ENCODE results near the gene SALL3. TPM values are rescaled to one million over a fixed set of nuclear protein-coding genes. Genes with fewer than 3 reads are reported as not detected.
A peak's percentile ranks its signal among the peaks of the same experiment; 100 is the strongest.

Gene SALL3
- total RNA-seq, 1 donor from 2014 or later = not detected

DNA sequence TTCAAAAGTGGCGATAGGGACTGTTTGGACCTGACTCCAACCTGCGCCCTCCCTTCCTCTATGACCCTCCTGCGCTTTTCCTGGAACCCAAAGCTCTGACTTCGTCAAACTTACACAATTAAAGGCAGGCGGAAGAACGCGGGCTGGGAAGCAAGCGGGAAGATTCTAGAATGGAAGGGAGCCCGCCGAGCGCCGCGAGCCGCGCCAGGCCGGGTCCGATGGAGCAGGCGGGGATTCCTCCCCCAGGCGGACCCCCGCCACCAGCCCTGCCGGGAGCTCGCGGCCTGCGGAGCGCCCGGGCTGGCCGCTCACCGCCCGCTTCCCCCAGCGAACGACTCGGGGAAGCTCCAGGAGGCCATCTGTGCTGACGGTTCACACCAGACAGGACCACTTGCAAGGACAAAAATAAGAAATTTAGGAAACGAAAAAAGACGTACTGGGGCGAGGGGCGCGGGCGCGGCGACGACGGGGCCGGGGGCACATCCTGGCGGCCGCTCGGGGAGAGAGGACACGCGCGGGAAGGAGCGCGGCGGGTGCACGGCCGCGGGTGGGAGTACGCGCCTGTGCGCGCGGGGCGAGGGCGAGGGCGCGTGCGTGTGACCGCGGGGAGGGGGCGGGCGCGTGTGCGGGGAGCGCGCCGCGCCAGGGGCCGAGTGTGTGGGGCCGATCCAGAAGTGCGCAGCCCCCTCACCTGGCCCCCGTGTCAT lies 1.1 kb upstream of the SALL3 start:
- intact Hi-C loops (cut with micrococcal nuclease) = no loop called here

DNA sequence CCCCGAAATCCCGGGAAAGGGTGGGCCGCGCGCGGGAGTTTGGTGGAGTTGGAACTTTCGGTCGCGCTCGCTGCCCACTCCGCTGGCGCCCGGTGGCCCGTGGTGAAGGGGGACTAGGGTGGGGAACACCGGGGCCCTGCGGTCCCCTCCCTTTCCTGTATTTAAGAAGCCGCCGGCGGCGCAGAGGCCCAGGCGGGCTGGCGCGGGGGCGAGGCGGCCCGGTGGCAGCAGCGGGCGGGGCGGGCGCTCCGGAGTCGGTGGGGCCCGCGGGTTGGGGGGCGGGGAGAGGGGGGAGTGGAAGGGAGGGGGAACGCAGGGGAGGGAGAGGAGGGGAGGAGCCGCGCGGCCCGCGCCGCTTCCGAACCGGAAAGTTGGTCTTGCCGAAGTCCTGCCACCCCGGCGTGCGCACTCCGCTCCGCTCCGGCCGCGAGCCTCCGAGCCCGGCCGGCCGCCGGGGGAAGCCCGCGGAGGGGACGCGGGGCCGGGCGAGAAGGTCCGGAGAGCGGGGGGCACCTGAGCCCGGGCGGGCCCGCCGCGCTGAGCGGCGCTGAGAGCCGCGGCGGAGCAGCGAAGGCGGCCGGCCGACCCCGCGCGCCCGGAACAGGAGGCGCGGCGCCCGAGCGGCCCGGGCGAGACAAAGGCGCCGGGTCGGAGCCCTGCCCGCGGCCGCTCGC lies 425 bp upstream of the SALL3 start:
- no peak for DNase-seq (ENCODE audit: low spot score)
- peaks cover 65% of the 10 kb centered on the region for H3K27me3 Mint-ChIP-seq (ENCODE audit: insufficient read depth)
- no peak overlapping the region for H3K27ac Mint-ChIP-seq
- peaks cover 6% of the 10 kb centered on the region for H3K9me3 Mint-ChIP-seq
- H3K4me3 Mint-ChIP-seq = no peak overlapping the region
- intact Hi-C loops (cut with micrococcal nuclease) = no loop called here
- peaks cover 7% of the 10 kb centered on the region for H3K36me3 Mint-ChIP-seq (ENCODE audit: low read depth)
- peaks cover 6% of the 10 kb centered on the region for H3K4me1 Mint-ChIP-seq (ENCODE audit: low read depth)

More for the DNA sequence above, 1.1 kb upstream of the SALL3 start:
- peaks cover 6% of the 10 kb centered on the region for H3K9me3 Mint-ChIP-seq
- no peak overlapping the region for H3K4me3 Mint-ChIP-seq
- peaks cover 7% of the 10 kb centered on the region for H3K36me3 Mint-ChIP-seq (ENCODE audit: low read depth)
- H3K27ac Mint-ChIP-seq = peak overlapping the region; percentile 55
- peaks cover 6% of the 10 kb centered on the region for H3K4me1 Mint-ChIP-seq (ENCODE audit: low read depth)
- no peak for DNase-seq (ENCODE audit: low spot score)
- H3K27me3 Mint-ChIP-seq (ENCODE audit: insufficient read depth) = peaks cover 58% of the 10 kb centered on the region

DNA sequence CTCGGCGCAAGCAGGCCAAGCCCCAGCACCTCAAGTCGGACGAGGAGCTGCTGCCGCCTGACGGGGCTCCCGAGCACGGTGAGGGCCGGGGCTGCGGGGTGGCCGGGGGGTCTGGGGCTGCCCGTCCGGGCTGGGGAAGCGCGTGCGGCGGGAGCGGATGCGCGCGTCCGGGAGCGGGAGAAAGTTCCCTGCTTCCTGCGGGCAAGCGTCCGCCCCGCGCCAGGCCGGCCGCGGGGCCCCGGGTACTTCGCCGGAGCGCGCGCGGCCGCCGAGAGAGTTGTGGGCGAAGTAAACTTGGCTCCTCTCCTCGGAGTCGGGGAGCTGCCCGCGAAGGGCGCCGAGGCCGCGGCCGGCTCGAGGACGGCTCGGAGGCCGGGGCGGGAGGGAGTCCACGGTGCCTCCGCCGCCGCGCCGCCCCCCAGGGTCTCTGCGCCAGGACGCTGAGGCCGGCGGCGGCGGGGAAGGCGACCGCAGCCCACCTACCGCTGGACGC lies 707 bp downstream of the SALL3 start:
- peaks cover 6% of the 10 kb centered on the region for H3K9me3 Mint-ChIP-seq
- H3K4me3 Mint-ChIP-seq = no peak overlapping the region
- peaks cover 6% of the 10 kb centered on the region for H3K4me1 Mint-ChIP-seq (ENCODE audit: low read depth)
- peaks cover 67% of the 10 kb centered on the region for H3K27me3 Mint-ChIP-seq (ENCODE audit: insufficient read depth)
- H3K36me3 Mint-ChIP-seq (ENCODE audit: low read depth) = peaks cover 9% of the 10 kb centered on the region
- DNase-seq (ENCODE audit: low spot score) = no peak
- no peak overlapping the region for H3K27ac Mint-ChIP-seq
- intact Hi-C loops (cut with micrococcal nuclease) = no loop called here

DNA sequence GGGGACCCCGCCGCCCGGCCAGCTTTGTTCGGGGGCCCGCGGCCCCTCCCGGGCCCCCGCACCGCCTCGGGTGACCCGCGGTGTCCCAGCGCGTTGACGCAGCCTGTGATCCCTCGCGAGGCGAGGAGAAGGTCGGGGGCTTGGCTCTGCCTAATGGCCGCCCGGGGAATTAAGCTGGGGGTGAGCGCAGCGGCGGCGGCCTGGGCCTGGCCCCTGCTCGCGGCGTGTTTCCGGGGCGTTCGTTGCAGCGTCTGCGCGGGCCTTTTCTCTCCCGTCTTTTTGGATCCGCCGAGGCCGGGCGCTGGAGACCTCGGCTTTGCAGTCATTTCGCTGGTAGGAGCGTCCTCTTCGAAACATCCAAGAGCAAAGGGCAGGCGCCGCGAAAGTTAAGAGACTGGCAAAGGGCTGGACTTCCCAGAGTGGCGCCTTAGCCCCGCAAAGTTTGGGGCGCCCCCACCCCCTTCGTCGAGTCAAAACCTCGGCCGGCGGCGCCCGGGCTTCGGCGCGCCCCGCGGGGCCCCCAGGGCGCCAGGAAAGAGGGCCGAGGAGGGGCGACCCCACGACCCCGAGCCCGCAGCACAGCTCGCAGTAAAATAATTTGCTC lies 1.3 kb downstream of the SALL3 start:
- Mint-ChIP-seq H3K4me3 (no peak overlapping the region), H3K4me1 (ENCODE audit: low read depth) (peaks cover 6% of the 10 kb centered on the region), H3K36me3 (ENCODE audit: low read depth) (peaks cover 9% of the 10 kb centered on the region), H3K27ac (no peak overlapping the region), H3K9me3 (peaks cover 6% of the 10 kb centered on the region), H3K27me3 (ENCODE audit: insufficient read depth) (peaks cover 67% of the 10 kb centered on the region)
- intact Hi-C loops (cut with micrococcal nuclease) = no loop called here
- no peak for DNase-seq (ENCODE audit: low spot score)

DNA sequence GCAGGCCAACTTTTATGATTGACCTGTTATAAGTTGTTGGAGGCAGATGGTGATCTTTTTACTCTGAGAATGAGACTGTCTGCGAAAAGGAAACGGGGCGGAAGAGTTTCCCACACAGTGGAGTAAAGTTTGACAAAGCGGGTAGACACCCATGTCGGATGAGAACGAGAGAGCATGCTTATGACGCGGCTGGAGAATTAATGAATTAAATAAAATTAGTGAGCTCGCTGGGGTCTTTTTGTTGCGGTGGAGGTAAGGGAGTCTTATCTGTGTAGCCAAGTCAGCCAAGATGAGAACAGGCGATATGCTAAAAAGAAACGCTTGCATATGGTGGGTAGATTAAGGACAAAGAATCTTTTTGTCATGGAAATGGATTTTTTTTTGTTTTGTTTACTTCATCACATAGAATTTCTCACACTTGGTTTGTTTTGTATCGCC lies 1.8 kb downstream of the SALL3 start:
- Mint-ChIP-seq H3K27ac (peak overlapping the region; percentile 70), H3K4me1 (ENCODE audit: low read depth) (peaks cover 6% of the 10 kb centered on the region), H3K9me3 (peaks cover 6% of the 10 kb centered on the region), H3K36me3 (ENCODE audit: low read depth) (peaks cover 9% of the 10 kb centered on the region), H3K27me3 (ENCODE audit: insufficient read depth) (peaks cover 67% of the 10 kb centered on the region), H3K4me3 (no peak overlapping the region)
- no peak for DNase-seq (ENCODE audit: low spot score)
- intact Hi-C loops (cut with micrococcal nuclease) = no loop called here

DNA sequence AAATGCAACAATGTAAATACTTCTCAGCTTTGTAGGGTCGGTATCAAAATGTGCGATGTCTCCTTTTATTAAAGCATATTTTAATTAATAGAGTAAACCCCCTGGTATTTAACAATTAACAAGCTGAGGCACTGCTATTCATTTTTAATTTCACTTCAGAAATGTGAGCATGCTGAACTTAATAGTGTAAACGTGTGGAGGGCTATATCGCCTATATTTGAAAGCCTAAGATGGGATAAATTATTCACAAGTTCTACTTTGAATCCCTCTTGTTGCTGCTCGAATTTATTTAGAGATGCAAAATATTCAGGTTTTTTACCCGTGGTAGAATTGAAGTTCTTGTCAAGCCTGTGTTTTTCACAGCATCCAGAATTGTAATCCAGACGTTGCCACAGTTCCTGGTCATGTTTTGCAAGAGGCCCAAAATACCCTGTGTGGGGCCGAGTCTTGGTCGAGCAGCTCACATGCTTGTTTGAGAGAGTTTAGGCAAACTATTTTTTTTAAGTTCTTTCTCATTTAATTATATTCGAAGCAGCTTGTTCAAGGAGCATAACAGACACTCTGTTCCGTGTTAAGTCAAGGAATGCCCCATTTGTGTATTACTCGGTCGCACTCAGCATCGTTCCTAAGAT lies 2.5 kb downstream of the SALL3 start:
- Mint-ChIP-seq H3K36me3 (ENCODE audit: low read depth) (peaks cover 9% of the 10 kb centered on the region), H3K27ac (no peak overlapping the region), H3K4me3 (no peak overlapping the region), H3K9me3 (peaks cover 6% of the 10 kb centered on the region), H3K27me3 (ENCODE audit: insufficient read depth) (peaks cover 65% of the 10 kb centered on the region), H3K4me1 (ENCODE audit: low read depth) (peaks cover 4% of the 10 kb centered on the region)
- intact Hi-C loops (cut with micrococcal nuclease) = no loop called here
- no peak for DNase-seq (ENCODE audit: low spot score)

DNA sequence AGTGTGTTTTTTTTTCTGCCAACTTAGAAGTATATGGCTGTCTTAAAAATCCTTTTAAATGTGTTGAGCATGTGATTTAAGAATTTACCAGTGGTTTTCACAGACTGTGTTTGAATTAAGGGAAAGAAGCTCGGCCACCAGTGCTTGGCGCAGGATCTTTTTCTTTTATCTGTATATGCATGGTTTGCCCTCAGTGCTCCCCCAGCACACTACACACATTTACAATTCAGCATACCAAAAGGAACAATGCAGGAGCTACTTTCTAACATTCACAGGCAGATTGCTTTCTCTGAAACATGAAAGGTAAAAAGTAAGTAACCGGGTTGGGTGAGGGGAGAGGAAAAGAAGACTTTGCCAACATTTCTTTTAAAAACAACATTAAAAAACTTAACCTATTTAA lies 3.9 kb downstream of the SALL3 start:
- no peak for DNase-seq (ENCODE audit: low spot score)
- H3K27me3 Mint-ChIP-seq (ENCODE audit: insufficient read depth) = peaks cover 66% of the 10 kb centered on the region
- intact Hi-C loops (cut with micrococcal nuclease) = no loop called here
- H3K4me1 Mint-ChIP-seq (ENCODE audit: low read depth) = no peaks in the 10 kb centered on the region
- no peak overlapping the region for H3K27ac Mint-ChIP-seq
- H3K9me3 Mint-ChIP-seq = peaks cover 6% of the 10 kb centered on the region
- H3K4me3 Mint-ChIP-seq = no peak overlapping the region
- H3K36me3 Mint-ChIP-seq (ENCODE audit: low read depth) = peaks cover 9% of the 10 kb centered on the region

DNA sequence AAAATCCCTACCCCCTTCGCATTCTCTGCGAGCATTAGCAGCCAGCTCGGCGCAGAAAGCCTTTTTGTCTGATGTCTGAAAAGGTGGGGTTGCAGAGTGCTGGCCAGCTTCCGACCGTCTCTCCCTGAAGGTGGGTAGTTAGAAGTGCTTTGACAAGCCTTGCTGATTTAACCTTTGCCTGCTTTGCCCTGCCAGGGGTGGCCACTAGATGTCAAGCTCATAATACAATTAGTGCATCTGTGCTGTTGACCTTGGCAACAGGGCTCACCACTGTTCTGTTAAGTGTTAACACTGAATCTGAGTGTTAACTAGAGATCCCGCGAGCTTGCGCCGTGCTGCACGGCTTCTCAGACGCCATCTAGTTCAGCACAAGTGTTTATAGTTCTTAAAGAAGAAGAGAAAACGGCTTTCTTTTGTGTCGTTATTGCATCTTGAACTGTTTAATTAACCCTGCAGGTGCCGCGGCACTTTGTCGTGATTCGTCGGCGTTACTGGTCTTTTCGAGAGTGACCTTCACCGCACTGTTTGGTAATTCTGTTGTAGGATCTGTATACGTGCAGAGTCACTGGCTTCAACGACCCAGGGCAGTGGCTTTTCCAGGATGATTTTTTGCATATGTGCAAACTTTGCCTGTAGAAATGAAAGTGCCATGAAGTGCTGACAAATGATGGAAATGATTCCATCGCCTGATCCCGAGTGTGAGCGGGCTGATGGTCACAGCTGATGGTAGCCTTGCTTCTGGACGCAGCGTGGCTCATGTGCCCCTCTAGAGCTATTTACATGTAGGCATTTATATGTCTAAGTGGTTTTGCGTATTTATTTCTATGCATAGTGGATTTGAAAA lies 5.5 kb downstream of the SALL3 start:
- Mint-ChIP-seq H3K27ac (no peak overlapping the region), H3K9me3 (peaks cover 6% of the 10 kb centered on the region), H3K4me3 (no peak overlapping the region), H3K27me3 (ENCODE audit: insufficient read depth) (peaks cover 69% of the 10 kb centered on the region), H3K36me3 (ENCODE audit: low read depth) (peaks cover 9% of the 10 kb centered on the region), H3K4me1 (ENCODE audit: low read depth) (no peaks in the 10 kb centered on the region)
- DNase-seq (ENCODE audit: low spot score) = no peak
- intact Hi-C loops (cut with micrococcal nuclease) = loop anchor here (1.0 to 5.0 kb wide), 2 partner anchors 261 to 1083 kb away; no protein-coding TSS in a partner anchor

DNA sequence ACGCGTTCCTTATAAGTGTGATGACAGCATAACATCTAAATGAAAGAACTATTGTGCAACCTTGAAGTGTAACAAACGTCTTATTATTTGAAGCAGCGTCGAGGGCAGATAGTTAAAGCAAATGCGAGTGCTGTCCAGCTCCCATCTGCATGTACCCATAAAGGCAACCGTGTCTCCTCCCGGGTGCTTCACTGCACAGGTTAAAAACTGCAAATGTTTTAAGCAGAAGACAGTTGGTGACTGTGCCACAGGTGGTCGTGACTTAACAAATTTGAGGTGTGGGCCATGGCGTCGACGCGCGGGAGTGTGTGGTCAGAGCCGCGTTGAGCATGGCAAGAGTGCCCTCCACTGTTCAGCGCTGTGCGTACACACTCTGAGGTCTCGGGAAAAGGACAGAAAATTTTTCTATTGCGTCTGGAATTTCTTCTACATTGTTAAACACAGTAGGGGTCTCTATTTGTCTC lies 6.4 kb downstream of the SALL3 start:
- intact Hi-C loops (cut with micrococcal nuclease) = loop anchor here (5.0 kb wide), 1 partner anchor 1084 kb away; no protein-coding TSS in a partner anchor
- Mint-ChIP-seq H3K27me3 (ENCODE audit: insufficient read depth) (peaks cover 75% of the 10 kb centered on the region), H3K4me1 (ENCODE audit: low read depth) (no peaks in the 10 kb centered on the region), H3K4me3 (no peak overlapping the region), H3K36me3 (ENCODE audit: low read depth) (peaks cover 9% of the 10 kb centered on the region), H3K27ac (no peak overlapping the region), H3K9me3 (peaks cover 6% of the 10 kb centered on the region)
- no peak for DNase-seq (ENCODE audit: low spot score)

DNA sequence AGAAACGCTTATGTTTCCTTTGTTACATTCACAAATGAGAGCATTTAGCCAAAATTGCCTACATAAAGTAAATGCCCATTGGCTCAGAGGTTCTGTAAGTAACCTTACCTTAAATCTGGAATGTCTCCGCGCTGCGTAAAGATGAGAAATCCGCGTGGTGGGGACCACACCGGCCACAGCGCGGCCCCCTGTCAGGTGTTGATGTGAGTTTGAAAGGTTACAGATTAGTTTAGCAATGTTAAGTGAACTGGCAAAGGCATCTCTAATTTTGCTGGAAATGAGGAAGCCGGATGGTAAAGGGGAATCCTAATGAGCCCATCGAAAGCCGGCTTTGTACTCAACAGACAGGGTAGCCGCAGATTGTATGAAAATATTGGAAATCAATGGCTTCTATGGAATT lies 11.8 kb downstream of the SALL3 start:
- no peaks in the 10 kb centered on the region for H3K9me3 Mint-ChIP-seq
- intact Hi-C loops (cut with micrococcal nuclease) = no loop called here
- H3K36me3 Mint-ChIP-seq (ENCODE audit: low read depth) = no peaks in the 10 kb centered on the region
- no peak overlapping the region for H3K4me3 Mint-ChIP-seq
- no peak for DNase-seq (ENCODE audit: low spot score)
- no peak overlapping the region for H3K27ac Mint-ChIP-seq
- H3K4me1 Mint-ChIP-seq (ENCODE audit: low read depth) = no peaks in the 10 kb centered on the region
- peaks cover 36% of the 10 kb centered on the region for H3K27me3 Mint-ChIP-seq (ENCODE audit: insufficient read depth)

DNA sequence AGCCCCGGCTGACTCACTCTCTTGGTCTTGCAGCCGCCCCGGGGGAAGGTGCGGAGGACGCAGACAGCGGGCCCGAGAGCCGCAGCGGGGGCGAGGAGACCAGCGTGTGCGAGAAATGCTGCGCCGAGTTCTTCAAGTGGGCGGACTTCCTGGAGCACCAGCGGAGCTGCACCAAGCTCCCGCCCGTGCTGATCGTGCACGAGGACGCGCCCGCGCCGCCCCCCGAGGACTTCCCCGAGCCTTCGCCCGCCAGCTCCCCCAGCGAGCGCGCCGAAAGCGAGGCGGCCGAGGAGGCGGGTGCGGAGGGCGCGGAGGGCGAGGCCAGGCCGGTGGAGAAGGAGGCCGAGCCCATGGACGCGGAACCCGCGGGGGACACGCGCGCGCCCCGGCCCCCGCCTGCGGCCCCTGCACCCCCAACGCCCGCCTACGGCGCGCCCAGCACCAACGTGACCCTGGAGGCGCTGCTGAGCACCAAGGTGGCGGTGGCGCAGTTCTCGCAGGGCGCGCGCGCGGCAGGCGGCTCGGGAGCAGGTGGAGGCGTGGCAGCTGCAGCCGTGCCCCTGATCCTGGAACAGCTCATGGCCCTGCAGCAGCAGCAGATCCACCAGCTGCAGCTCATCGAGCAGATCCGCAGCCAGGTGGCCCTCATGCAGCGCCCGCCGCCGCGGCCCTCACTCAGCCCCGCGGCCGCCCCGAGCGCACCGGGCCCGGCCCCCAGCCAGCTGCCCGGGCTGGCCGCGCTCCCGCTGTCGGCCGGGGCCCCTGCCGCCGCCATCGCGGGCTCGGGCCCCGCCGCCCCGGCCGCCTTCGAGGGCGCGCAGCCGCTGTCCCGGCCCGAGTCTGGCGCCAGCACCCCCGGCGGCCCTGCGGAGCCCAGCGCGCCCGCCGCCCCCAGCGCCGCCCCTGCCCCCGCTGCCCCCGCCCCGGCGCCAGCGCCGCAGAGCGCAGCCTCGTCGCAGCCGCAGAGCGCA lies 12.7 kb downstream of the SALL3 start:
- DNase-seq (ENCODE audit: low spot score) = no peak
- Mint-ChIP-seq H3K9me3 (no peaks in the 10 kb centered on the region), H3K27ac (no peak overlapping the region), H3K4me1 (ENCODE audit: low read depth) (no peaks in the 10 kb centered on the region), H3K4me3 (no peak overlapping the region), H3K27me3 (ENCODE audit: insufficient read depth) (peaks cover 30% of the 10 kb centered on the region), H3K36me3 (ENCODE audit: low read depth) (no peaks in the 10 kb centered on the region)
- intact Hi-C loops (cut with micrococcal nuclease) = no loop called here
